ENCODE data around the gene MADCAM1. TPM values are rescaled to one million over a fixed set of nuclear protein-coding genes. Genes with fewer than 3 reads are reported as not detected.

The MADCAM1 gene
- total and polyA plus RNA-seq, 2 of the 8 experiments (the other 6 are each of a cell fraction or from before 2014, with no cell fraction given): 2.3 to 3.0 TPM

DNA sequence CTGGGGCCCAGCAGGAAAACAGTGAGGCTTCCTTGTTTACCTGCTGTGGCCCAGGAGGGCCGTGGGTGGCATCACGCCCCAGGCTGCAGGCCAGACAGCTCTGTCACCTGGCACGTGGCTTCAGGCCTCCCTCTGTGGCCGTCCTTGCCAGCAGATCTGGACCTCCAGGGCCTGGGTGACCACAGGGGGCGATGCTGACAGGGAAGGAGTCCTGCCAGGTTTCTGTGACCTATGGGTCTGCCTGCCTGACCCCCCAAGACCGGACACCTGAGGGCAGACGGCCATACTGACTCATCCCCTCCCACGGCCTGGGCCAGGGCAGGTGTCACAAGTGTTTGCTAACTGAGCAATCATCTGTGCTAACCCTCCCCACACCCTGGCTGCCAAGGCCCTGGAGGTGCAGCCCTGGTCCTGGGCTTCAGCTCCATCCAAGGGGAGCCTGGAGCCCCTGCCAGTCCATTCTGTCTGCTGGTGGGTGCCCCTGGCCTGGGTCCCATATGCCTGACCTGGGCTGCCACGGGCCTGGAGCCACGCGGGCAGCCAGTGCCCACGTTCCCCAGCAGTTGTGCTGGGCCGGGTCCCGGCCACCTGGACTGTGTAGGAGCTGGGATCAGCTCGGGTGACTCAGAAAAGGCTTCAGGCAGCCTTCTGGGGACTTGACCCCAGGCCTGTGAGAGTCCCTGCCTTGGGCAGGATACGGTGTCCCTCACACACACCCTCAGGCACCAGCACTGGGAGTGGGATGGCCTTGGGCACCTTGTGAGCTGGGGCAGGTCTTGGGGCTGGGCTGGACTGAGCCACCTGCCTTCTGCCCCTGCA is 38.9 kb downstream of the MADCAM1 start:
- no peak overlapping the region for H2AFZ ChIP-seq (ENCODE audit: low read length)
- no peaks in the 10 kb centered on the region for H3K27me3 ChIP-seq (replicated peaks in 1 of 4; ENCODE audit: control insufficient read depth in 3 of 4, extremely low read depth in 1 of 4, insufficient read depth in 3 of 4, low read length in 3 of 4)
- H2AK5ac ChIP-seq (ENCODE audit: low read depth, low read length): no peak overlapping the region
- peaks cover 8 to 32% (median 21%) of the 10 kb centered on the region in 4 experiments; a peak in 6 of 8 replicates for H3K36me3 ChIP-seq (ENCODE audit: control insufficient read depth in 2 of 4, insufficient read depth in 4 of 4, low read length in 3 of 4)
- TF ChIP-seq ASH2L (IDR thresholded peaks at IDR 0.05; ENCODE audit: low read length) (no peak), NANOG (IDR thresholded peaks at IDR 0.05; ENCODE audit: insufficient read depth, low read depth, low read length, poor library complexity, severe bottlenecking) (no peak), TAF1 (IDR thresholded peaks at IDR 0.05; ENCODE audit: low read depth, low read length) (no peak), SP2 (IDR thresholded peaks at IDR 0.05; ENCODE audit: low read length) (no peak), SRF (IDR thresholded peaks at IDR 0.05; ENCODE audit: low read depth, low read length) (no peak)
- TF ChIP-seq, protein P1, sequence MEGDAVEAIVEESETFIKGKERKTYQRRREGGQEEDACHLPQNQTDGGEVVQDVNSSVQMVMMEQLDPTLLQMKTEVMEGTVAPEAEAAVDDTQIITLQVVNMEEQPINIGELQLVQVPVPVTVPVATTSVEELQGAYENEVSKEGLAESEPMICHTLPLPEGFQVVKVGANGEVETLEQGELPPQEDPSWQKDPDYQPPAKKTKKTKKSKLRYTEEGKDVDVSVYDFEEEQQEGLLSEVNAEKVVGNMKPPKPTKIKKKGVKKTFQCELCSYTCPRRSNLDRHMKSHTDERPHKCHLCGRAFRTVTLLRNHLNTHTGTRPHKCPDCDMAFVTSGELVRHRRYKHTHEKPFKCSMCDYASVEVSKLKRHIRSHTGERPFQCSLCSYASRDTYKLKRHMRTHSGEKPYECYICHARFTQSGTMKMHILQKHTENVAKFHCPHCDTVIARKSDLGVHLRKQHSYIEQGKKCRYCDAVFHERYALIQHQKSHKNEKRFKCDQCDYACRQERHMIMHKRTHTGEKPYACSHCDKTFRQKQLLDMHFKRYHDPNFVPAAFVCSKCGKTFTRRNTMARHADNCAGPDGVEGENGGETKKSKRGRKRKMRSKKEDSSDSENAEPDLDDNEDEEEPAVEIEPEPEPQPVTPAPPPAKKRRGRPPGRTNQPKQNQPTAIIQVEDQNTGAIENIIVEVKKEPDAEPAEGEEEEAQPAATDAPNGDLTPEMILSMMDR (IDR thresholded peaks at IDR 0.05; ENCODE audit: control extremely low read depth in 1 of 3, insufficient read depth in 1 of 3, low read depth in 1 of 3, low read length in 3 of 3): no peak
- H3K14ac ChIP-seq (ENCODE audit: insufficient read length): no peak overlapping the region
- no peak overlapping the region for H2BK15ac ChIP-seq (ENCODE audit: low read length)
- H2BK20ac ChIP-seq (ENCODE audit: low read length): no peak overlapping the region
- FAIRE-seq (no peak), DNase-seq (ENCODE audit: low read depth in 1 of 2, low spot score in 2 of 2) (no peak)
- H3K56ac ChIP-seq (replicated peaks; ENCODE audit: insufficient read length, low read depth, low read length): no peak overlapping the region
- peaks cover 24% of the 10 kb centered on the region for H3K79me1 ChIP-seq (ENCODE audit: low read depth, low read length)
- H3K4me3 ChIP-seq (ENCODE audit: extremely low read depth in 1 of 4, insufficient read depth in 2 of 4, low read depth in 3 of 4, low read length in 4 of 4): no peak overlapping the region
- no peak overlapping the region for H2BK12ac ChIP-seq (ENCODE audit: low read depth, low read length)
- no peak overlapping the region for H3K18ac ChIP-seq (ENCODE audit: extremely low read depth, low read length)
- H3K23ac ChIP-seq (ENCODE audit: insufficient read length): no peak overlapping the region
- no peak overlapping the region; the same call in 1 of the 2 replicates for H4K8ac ChIP-seq (ENCODE audit: extremely low read depth, insufficient read depth, low read length)
- H3K27ac ChIP-seq (ENCODE audit: low read depth, low read length): peak overlapping the region; percentile 45; the same call in 1 of the 2 replicates
- H2BK120ac ChIP-seq (replicated peaks; ENCODE audit: low read depth, low read length): no peak overlapping the region
- peaks cover 22 to 34% of the 10 kb centered on the region in 2 experiments for H4K20me1 ChIP-seq (replicated peaks in 1 of 2; ENCODE audit: control insufficient read depth in 1 of 2, insufficient read depth in 2 of 2, low read length in 2 of 2)
- H3K79me2 ChIP-seq (ENCODE audit: control insufficient read depth in 1 of 2, insufficient read depth in 2 of 2, low read length in 2 of 2): peaks cover 0 to 40% of the 10 kb centered on the region in 2 experiments; a peak in 2 of 4 replicates
- H3K4me2 ChIP-seq (ENCODE audit: insufficient read depth in 1 of 2, low read depth in 2 of 2, low read length in 2 of 2): no peak overlapping the region
- no peak overlapping the region for H2BK5ac ChIP-seq (ENCODE audit: low read depth, low read length)
- CTCF ChIA-PET (ENCODE audit: partially characterized antibody): no interaction called here
- H3K23me2 ChIP-seq (ENCODE audit: low read depth, low read length): peaks cover 5% of the 10 kb centered on the region; the same call in 1 of the 2 replicates
- no peaks in the 10 kb centered on the region for H3K9me3 ChIP-seq (ENCODE audit: insufficient read depth in 2 of 2, low read depth in 1 of 2, low read length in 1 of 2)
- no peak overlapping the region for H3K4ac ChIP-seq (replicated peaks; ENCODE audit: insufficient read length, low read depth, low read length)
- 84% methylated on average over 16 of the region's 16 CpGs; no CpG with 5 or more reads in 1 of the 2 experiments for WGBS, 2 experiments (ENCODE audit: extremely low coverage in 1 of 2, insufficient coverage in 1 of 2, insufficient read length in 1 of 2, insufficient replicate concordance in 2 of 2, low coverage in 1 of 2, low lambda C conversion rate in 2 of 2, missing lambda C conversion rate in 1 of 2)
- no peak overlapping the region for H4K91ac ChIP-seq (replicated peaks; ENCODE audit: insufficient read length, low read length)
- POLR2A ChIA-PET (ENCODE audit: partially characterized antibody): interaction anchor here (0.9 kb wide), 1 partner anchor 9 kb away, joined by 3 read pairs; the partner anchor contains the start of gene GZMM
- H3K9ac ChIP-seq (replicated peaks in 1 of 4; ENCODE audit: extremely low read depth in 1 of 4, low read depth in 3 of 4, low read length in 3 of 4): peak overlapping the region in 1 of 4 experiments; percentile 45; a peak in 1 of 7 replicates
- H3K4me1 ChIP-seq (replicated peaks in 1 of 4; ENCODE audit: control insufficient read depth in 3 of 4, insufficient read depth in 4 of 4, low read length in 3 of 4): peaks cover 0 to 10% (median 8%) of the 10 kb centered on the region in 4 experiments; a peak in 6 of 7 replicates
- no peak overlapping the region for H4K5ac ChIP-seq (ENCODE audit: insufficient read length, low read depth, low read length)
